Neutrophil (primary cell): ENCODE results near the gene MTCH1.

Experiments
- H3K27ac ChIP-seq: fragments of 200-600 bp; sonication (generic); 2 replicates; pipeline ENCODE4 v1.5.1; 2016; ENCODE audit warnings: mild to moderate bottlenecking, moderate library complexity
- H3K27me3 ChIP-seq: fragments of 200-600 bp; sonication (generic); 2 replicates; pipeline ENCODE4 v1.6.0; 2016; ENCODE audit warnings: mild to moderate bottlenecking
- H3K36me3 ChIP-seq: fragments of 200-600 bp; sonication (generic); 2 replicates; pipeline ENCODE4 v1.5.1; 2017
- H3K4me1 ChIP-seq, 2 experiments: fragments of 200-600 bp in 1 of 2; sonication (generic) in 1 of 2; 1 replicate in 1 of 2; 2 replicates in 1 of 2; pipeline versions ENCODE4 v1.5.1 to v1.6.1; 2013 to 2016; ENCODE audit warnings: low read depth in 1 of 2, low read length in 1 of 2, mild to moderate bottlenecking in 1 of 2, moderate library complexity in 1 of 2; ENCODE audit not compliant: control insufficient read depth in 1 of 2, insufficient read depth in 1 of 2
- H3K4me3 ChIP-seq, 2 experiments: fragments of 200-600 bp in 1 of 2; sonication (generic) in 1 of 2; 1 replicate in 1 of 2; 2 replicates in 1 of 2; pipeline ENCODE4 v1.5.1; 2013 to 2016; ENCODE audit warnings: low read depth in 1 of 2, low read length in 1 of 2, mild to moderate bottlenecking in 1 of 2, moderate library complexity in 1 of 2
- H3K9me3 ChIP-seq: fragments of 200-600 bp; sonication (generic); 2 replicates; pipeline ENCODE4 v1.5.1; 2016
- CTCF ChIP-seq: fragments of 200-600 bp; sonication (generic); IDR thresholded peaks from 2 replicates; pipeline ENCODE4 v1.5.1; 2016; ENCODE audit warnings: antibody characterized with exemption

MTCH1 gene

GRCh38 chr6:36980876-36981619 is 4.9 kb downstream of the MTCH1 start:
- H3K9me3 ChIP-seq: no peaks in the 10 kb centered on the region
- no peak overlapping the region for H3K4me3 ChIP-seq
- H3K27ac ChIP-seq: no peak overlapping the region
- no peak for TF ChIP-seq CTCF
- no peaks in the 10 kb centered on the region for H3K27me3 ChIP-seq
- peaks cover 20 to 22% of the 10 kb centered on the region in 2 experiments for H3K4me1 ChIP-seq
- peaks cover 49% of the 10 kb centered on the region for H3K36me3 ChIP-seq

- TF ChIP-seq CTCF: no peak
- Histone ChIP-seq H3K4me1 (peaks cover 17% of the 10 kb centered on the region in 2 experiments), H3K36me3 (peaks cover 58% of the 10 kb centered on the region), H3K9me3 (no peaks in the 10 kb centered on the region), H3K4me3 (no peak overlapping the region), H3K27me3 (no peaks in the 10 kb centered on the region), H3K27ac (no peak overlapping the region)
These were observed 5.9 kb downstream of the MTCH1 start for GRCh38 chr6:36980129-36980528.

GRCh38 chr6:36979347-36979742 is 6.7 kb downstream of the MTCH1 start:
- H3K27ac ChIP-seq: no peak overlapping the region
- no peaks in the 10 kb centered on the region for H3K27me3 ChIP-seq
- peaks cover 9% of the 10 kb centered on the region in 2 experiments for H3K4me1 ChIP-seq
- peaks cover 66% of the 10 kb centered on the region for H3K36me3 ChIP-seq
- no peak for TF ChIP-seq CTCF
- H3K4me3 ChIP-seq: no peak overlapping the region
- H3K9me3 ChIP-seq: no peaks in the 10 kb centered on the region

- Histone ChIP-seq H3K4me3 (no peak overlapping the region), H3K36me3 (peaks cover 73% of the 10 kb centered on the region), H3K27me3 (no peaks in the 10 kb centered on the region), H3K4me1 (peaks cover 2 to 4% of the 10 kb centered on the region in 2 experiments), H3K9me3 (no peaks in the 10 kb centered on the region), H3K27ac (no peak overlapping the region)
- no peak for TF ChIP-seq CTCF
These were observed 7.3 kb downstream of the MTCH1 start for GRCh38 chr6:36978421-36979346.

GRCh38 chr6:36977470-36977941 is 8.5 kb downstream of the MTCH1 start:
- peaks cover 85% of the 10 kb centered on the region for H3K36me3 ChIP-seq
- H3K9me3 ChIP-seq: no peaks in the 10 kb centered on the region
- no peaks in the 10 kb centered on the region for H3K27me3 ChIP-seq
- no peak overlapping the region for H3K4me3 ChIP-seq
- no peaks in the 10 kb centered on the region for H3K4me1 ChIP-seq
- H3K27ac ChIP-seq: no peak overlapping the region
- no peak for TF ChIP-seq CTCF
